HEK293 (cell line): ENCODE results near the gene PCSK6.
A peak's percentile ranks its signal among the peaks of the same experiment; 100 is the strongest.

Experiments used
- ATF2 ChIP-seq: fragments of 450-650 bp; formaldehyde crosslinking; IDR thresholded peaks from 2 replicates; pipeline ENCODE4 v1.5.1; 2016; ENCODE audit warnings: missing biosample characterization, missing genetic modification characterization, low read depth
- CTCF ChIP-seq: fragments of 450-650 bp; formaldehyde crosslinking; IDR thresholded peaks from 2 replicates; pipeline ENCODE4 v1.5.1; 2016; ENCODE audit warnings: missing biosample characterization, missing genetic modification characterization
- HOXA7 ChIP-seq: sonication (generic); formaldehyde crosslinking; IDR thresholded peaks from 2 replicates; pipeline ENCODE4 v1.8.1; 2022; ENCODE audit warnings: missing genetic modification reagents, borderline replicate concordance
- SP2 ChIP-seq: fragments of 450-650 bp; formaldehyde crosslinking; IDR thresholded peaks from 2 replicates; pipeline ENCODE4 v1.5.1; 2016; ENCODE audit warnings: missing biosample characterization, missing genetic modification characterization
- TCF7L2 ChIP-seq: IDR thresholded peaks from 2 replicates; pipeline ENCODE4 v1.6.1; 2011; ENCODE audit warnings: low read depth, mild to moderate bottlenecking, inconsistent platforms, low read length, moderate library complexity, borderline replicate concordance
- ZBTB26 ChIP-seq: fragments of 450-650 bp; formaldehyde crosslinking; optimal IDR thresholded peaks from 2 replicates; pipeline ENCODE3; 2016; ENCODE audit warnings: missing biosample characterization, mild to moderate bottlenecking, missing genetic modification characterization
- ZFP69B ChIP-seq: fragments of 450-650 bp; formaldehyde crosslinking; IDR thresholded peaks from 2 replicates; pipeline ENCODE4 v1.5.1; 2016; ENCODE audit warnings: missing biosample characterization, missing genetic modification characterization
- ZIC2 ChIP-seq: fragments of 450-650 bp; formaldehyde crosslinking; IDR thresholded peaks from 2 replicates; pipeline ENCODE4 v1.5.1; 2016; ENCODE audit warnings: missing biosample characterization, missing genetic modification characterization
- ZNF23 ChIP-seq: fragments of 450-650 bp; formaldehyde crosslinking; IDR thresholded peaks from 2 replicates; pipeline ENCODE4 v1.5.1; 2016; ENCODE audit warnings: missing biosample characterization, missing genetic modification characterization, borderline replicate concordance
- ZNF274 ChIP-seq, 2 experiments: fragments of 200-500 bp in 1 of 2; fragments of 450-650 bp in 1 of 2; sonication (Bioruptor generic) in 1 of 2; formaldehyde crosslinking in 1 of 2; IDR thresholded peaks; 2 replicates each; pipeline versions ENCODE4 v1.5.1 to v1.6.1; 2014 to 2016; ENCODE audit warnings: borderline replicate concordance in 1 of 2, inconsistent platforms in 1 of 2, low read length in 1 of 2, missing biosample characterization in 1 of 2, missing genetic modification characterization in 1 of 2
- ZNF449 ChIP-seq: fragments of 450-650 bp; formaldehyde crosslinking; IDR thresholded peaks from 2 replicates; pipeline ENCODE4 v1.5.1; 2017; ENCODE audit warnings: missing biosample characterization, mild to moderate bottlenecking, missing genetic modification characterization, moderate library complexity
- ZNF514 ChIP-seq: fragments of 450-650 bp; formaldehyde crosslinking; IDR thresholded peaks from 2 replicates; pipeline ENCODE4 v1.5.1; 2016; ENCODE audit warnings: missing biosample characterization, missing genetic modification characterization
- ZNF624 ChIP-seq: fragments of 450-650 bp; formaldehyde crosslinking; IDR thresholded peaks from 2 replicates; pipeline ENCODE4 v1.5.1; 2017; ENCODE audit warnings: missing biosample characterization, missing genetic modification characterization

GRCh38 chr15:101277038-101277822, 212.3 kb downstream of the PCSK6 start, which contains the start of gene SELENOS:
- no peak for TF ChIP-seq ZIC2 (tag by site-specific recombination)
- no peak for TF ChIP-seq CTCF (tag by site-specific recombination)
- TF ChIP-seq ZFP69B (tag by site-specific recombination): no peak
- TF ChIP-seq TCF7L2: no peak
- TF ChIP-seq SP2: peak; percentile 78
- TF ChIP-seq ZNF514 (tag by site-specific recombination): no peak
- TF ChIP-seq ZBTB26: peak; percentile 93
- TF ChIP-seq HOXA7 (CRISPR knock-in tag): no peak
- TF ChIP-seq ATF2 (tag by site-specific recombination): no peak
- peak; percentile 73 for TF ChIP-seq ZNF449 (tag by site-specific recombination)
- no peak for TF ChIP-seq ZNF23 (tag by site-specific recombination)
- no peak for TF ChIP-seq ZNF624 (tag by site-specific recombination)
- no peak for TF ChIP-seq ZNF274 (IDR thresholded peaks at IDR 0.05; ENCODE audit: low read length)
- TF ChIP-seq ZNF274 (tag by site-specific recombination; IDR thresholded peaks at IDR 0.05; ENCODE audit: borderline replicate concordance): no peak
